Thyroid gland (tissue), 4 donors: ENCODE measurements around the gene CYFIP2.

ENCODE experiments used
- CTCF ChIP-seq, 6 experiments: fragments of 200-600 bp in 3 of 6; fragments of 450-650 bp in 3 of 6; sonication (generic) in 3 of 6; IDR thresholded peaks; one replicate each; pipeline ENCODE4 v1.5.1; 2016 to 2019; ENCODE audit warnings: antibody characterized with exemption in 6 of 6, mild to moderate bottlenecking in 2 of 6, inconsistent platforms in 1 of 6, moderate library complexity in 1 of 6
- POLR2A ChIP-seq, 2 donors: fragments of 450-650 bp; IDR thresholded peaks; one replicate each; pipeline ENCODE4 v1.6.1; 2017; ENCODE audit warnings: antibody characterized with exemption in 2 of 2, mild to moderate bottlenecking in 2 of 2, moderate library complexity in 1 of 2

- no peak for TF ChIP-seq CTCF (IDR thresholded peaks at IDR 0.05)
- no peak for TF ChIP-seq POLR2A (IDR thresholded peaks at IDR 0.05)
These were observed 65.9 kb downstream of the CYFIP2 start for GRCh38 chr5:157331807-157332206.
